HG03432 (cell line): ENCODE measurements around the gene PPARA.
"Not testable (repeated sequence)": the region's sequence is repeated elsewhere in the genome, so short reads cannot be mapped to it uniquely, and the experiment has no call there.

Experiments used
- ATAC-seq: cut with Tn5 transposase; IDR thresholded peaks from one replicate; pipeline ENCODE4 v1.9.1; 2021; ENCODE audit warnings: mild to moderate bottlenecking, moderate library complexity; ENCODE audit not compliant: unreplicated experiment

The PPARA gene

GRCh38 chr22:46125816-46126765 is 24.2 kb upstream of the PPARA start:
- ATAC-seq: no peak

- no peak for ATAC-seq
Measured at GRCh38 chr22:46126853-46127385, 23.4 kb upstream of the PPARA start.

GRCh38 chr22:46127556-46127955 is 22.8 kb upstream of the PPARA start:
- no peak for ATAC-seq

- no peak for ATAC-seq
Measured at GRCh38 chr22:46128606-46129005, 21.7 kb upstream of the PPARA start.

GRCh38 chr22:46129390-46130041 is 20.8 kb upstream of the PPARA start:
- no peak for ATAC-seq

GRCh38 chr22:46131151-46131587 is 19.2 kb upstream of the PPARA start:
- ATAC-seq: no peak

- ATAC-seq: not testable (repeated sequence)
Measured at GRCh38 chr22:46132193-46132829, 18.0 kb upstream of the PPARA start.

GRCh38 chr22:46132830-46133587 is 17.3 kb upstream of the PPARA start:
- no peak for ATAC-seq

GRCh38 chr22:46133588-46133855 is 16.8 kb upstream of the PPARA start:
- ATAC-seq: no peak

GRCh38 chr22:46134111-46134705 is 16.1 kb upstream of the PPARA start:
- ATAC-seq: no peak

GRCh38 chr22:46135611-46136485 is 14.5 kb upstream of the PPARA start:
- ATAC-seq: no peak

- no peak for ATAC-seq
Measured at GRCh38 chr22:46136486-46137217, 13.7 kb upstream of the PPARA start.

GRCh38 chr22:46137218-46137766 is 13.0 kb upstream of the PPARA start:
- ATAC-seq: no peak

- no peak for ATAC-seq
Measured at GRCh38 chr22:46138058-46138797, 12.1 kb upstream of the PPARA start.

- not testable (repeated sequence) for ATAC-seq
Measured at GRCh38 chr22:46139417-46139816, 10.9 kb upstream of the PPARA start.

GRCh38 chr22:46139895-46140350 is 10.4 kb upstream of the PPARA start:
- no peak for ATAC-seq

GRCh38 chr22:46140989-46141928 is 9.1 kb upstream of the PPARA start:
- no peak for ATAC-seq
